ENCODE measurements around the gene ZNF407.
"Not testable (repeated sequence)": the region's sequence is repeated elsewhere in the genome, so short reads cannot be mapped to it uniquely, and the experiment has no call there.

The ZNF407 gene

GRCh38 chr18:74942319-74942910 is 344.7 kb downstream of the ZNF407 start:
- peak in 1 of 2 donors; percentile 43 for DNase-seq

- DNase-seq: no peak
Measured at GRCh38 chr18:74944676-74945075, 347.0 kb downstream of the ZNF407 start.

- DNase-seq: no peak
Measured at GRCh38 chr18:74945774-74946545, 348.3 kb downstream of the ZNF407 start.

- DNase-seq: no peak
Measured at GRCh38 chr18:74946646-74947375, 349.1 kb downstream of the ZNF407 start.

- no peak for DNase-seq
Measured at GRCh38 chr18:74947417-74947816, 349.7 kb downstream of the ZNF407 start.

- DNase-seq: no peak
Measured at GRCh38 chr18:74947875-74948274, 350.2 kb downstream of the ZNF407 start.

GRCh38 chr18:74949611-74950010 is 351.9 kb downstream of the ZNF407 start:
- DNase-seq: no peak

GRCh38 chr18:74950479-74950878 is 352.8 kb downstream of the ZNF407 start:
- DNase-seq: peak in 1 of 2 donors; percentile 6

GRCh38 chr18:74951165-74951760 is 353.6 kb downstream of the ZNF407 start:
- peak in 1 of 2 donors; percentile 39 for DNase-seq

- DNase-seq: no peak
Measured at GRCh38 chr18:74957588-74958224, 360.0 kb downstream of the ZNF407 start.

GRCh38 chr18:74959216-74959615 is 361.5 kb downstream of the ZNF407 start:
- no peak for DNase-seq

GRCh38 chr18:74961596-74961995 is 363.9 kb downstream of the ZNF407 start:
- no peak for DNase-seq

GRCh38 chr18:74963820-74964446 is 366.3 kb downstream of the ZNF407 start:
- DNase-seq: peak in 1 of 2 donors; percentile 30

GRCh38 chr18:74965682-74966081 is 368.0 kb downstream of the ZNF407 start:
- DNase-seq: no peak

GRCh38 chr18:74967438-74967837 is 369.8 kb downstream of the ZNF407 start:
- DNase-seq: no peak

GRCh38 chr18:74967979-74968378 is 370.3 kb downstream of the ZNF407 start:
- no peak for DNase-seq

- not testable (repeated sequence) for DNase-seq
Measured at GRCh38 chr18:74971358-74971757, 373.7 kb downstream of the ZNF407 start.

- not testable (repeated sequence) for DNase-seq
Measured at GRCh38 chr18:74971776-74972175, 374.1 kb downstream of the ZNF407 start.

GRCh38 chr18:74972354-74972753 is 374.7 kb downstream of the ZNF407 start:
- no peak for DNase-seq

- DNase-seq: no peak
Measured at GRCh38 chr18:74975001-74975400, 377.3 kb downstream of the ZNF407 start.

- DNase-seq: no peak
Measured at GRCh38 chr18:74976331-74976909, 378.8 kb downstream of the ZNF407 start.

- no peak for DNase-seq
Measured at GRCh38 chr18:74977041-74977440, 379.4 kb downstream of the ZNF407 start.

Measured in CD4-positive, alpha-beta T cell treated with Interferon alpha-2 for 1 hour (primary cell).